HepG2 (cell line): ENCODE data around the gene C19orf44. TPM values are rescaled to one million over a fixed set of nuclear protein-coding genes. Genes with fewer than 3 reads are reported as not detected.

Experiments
- CEBPG ChIP-seq: IDR thresholded peaks from 2 replicates; pipeline ENCODE4 v1.6.1; 2016
- ELF4 ChIP-seq: sonication (generic); formaldehyde crosslinking; IDR thresholded peaks from 2 replicates; pipeline ENCODE4 v1.5.0; 2020; ENCODE audit warnings: missing genetic modification reagents, mild to moderate bottlenecking, moderate library complexity, borderline replicate concordance
- FOXO1 ChIP-seq: sonication (generic); formaldehyde crosslinking; IDR thresholded peaks from 2 replicates; pipeline ENCODE4 v1.4.0; 2020; ENCODE audit warnings: missing genetic modification reagents
- HOXA7 ChIP-seq: sonication (generic); formaldehyde crosslinking; IDR thresholded peaks from 2 replicates; pipeline ENCODE4 v1.8.1; 2022; ENCODE audit warnings: mild to moderate bottlenecking, missing genetic modification reagents, moderate library complexity
- MXI1 ChIP-seq: IDR thresholded peaks from 3 replicates; pipeline ENCODE4 v1.6.1; 2012; ENCODE audit warnings: low read depth, low read length, inconsistent platforms, borderline replicate concordance
- ONECUT2 ChIP-seq: sonication (generic); formaldehyde crosslinking; IDR thresholded peaks from 2 replicates; pipeline ENCODE4 v1.4.0; 2020; ENCODE audit warnings: missing genetic modification reagents
- SATB2 ChIP-seq: sonication (generic); formaldehyde crosslinking; IDR thresholded peaks from 2 replicates; pipeline ENCODE4 v1.5.0; 2020; ENCODE audit warnings: missing genetic modification reagents
- TBX2 ChIP-seq: sonication (generic); formaldehyde crosslinking; IDR thresholded peaks from 2 replicates; pipeline ENCODE4 v1.5.0; 2020; ENCODE audit warnings: missing genetic modification reagents, mild to moderate bottlenecking, borderline replicate concordance
- THAP11 ChIP-seq: IDR thresholded peaks from 2 replicates; pipeline ENCODE4 v1.6.1; 2016; ENCODE audit warnings: missing biosample characterization, missing genetic modification reagents
- TMF1 ChIP-seq: sonication (generic); formaldehyde crosslinking; IDR thresholded peaks from 2 replicates; pipeline ENCODE4 v1.8.1; 2022; ENCODE audit warnings: low read depth, missing genetic modification reagents
- U2AF1 ChIP-seq: fragments of 200-400 bp; formaldehyde crosslinking; optimal IDR thresholded peaks from 2 replicates; pipeline ENCODE3; 2017; ENCODE audit warnings: mild to moderate bottlenecking, low read depth, low read length
- ZHX2 ChIP-seq, 2 experiments: sonication (generic) in 1 of 2; formaldehyde crosslinking in 1 of 2; IDR thresholded peaks; 2 replicates each; pipeline versions ENCODE4 v1.6.1 to v1.9.0; 2014 to 2022; ENCODE audit warnings: antibody characterized with exemption in 1 of 2, borderline replicate concordance in 1 of 2, inconsistent platforms in 1 of 2, low read depth in 1 of 2, missing genetic modification reagents in 1 of 2
- ZXDC ChIP-seq: sonication (generic); formaldehyde crosslinking; IDR thresholded peaks from 2 replicates; pipeline ENCODE4 v1.5.0; 2020; ENCODE audit warnings: mild to moderate bottlenecking, missing genetic modification reagents
- polyA plus RNA-seq, 8 experiments: library from polyadenylated mRNA; depleted of rRNA in 3 of 8; stranded (reverse) in 7 of 8; unstranded in 1 of 8; fragments of >200 nt; fragmentation: Illumina TruSeq in 4 of 8; extraction: Trizol in 4 of 8; gene quantifications; 2 replicates each; pipeline versions ENCODE4 v1.2.1 to v1.2.3, GENCODE V29; 2011 to 2016; ENCODE audit warnings: low read depth in 4 of 8, missing spikeins in 1 of 8, mixed read lengths in 1 of 8; ENCODE audit not compliant: insufficient read depth in 1 of 8
- total RNA-seq, 5 experiments: library from RNA; depleted of rRNA; stranded (reverse); fragments of >200 nt; fragmentation: Illumina TruSeq; extraction: Trizol; gene quantifications; 2 replicates each; pipeline ENCODE4 v1.2.3, GENCODE V29; 2016; ENCODE audit warnings: low read depth in 1 of 5
- TF ChIP-seq, protein P1 (sequence below): sonication (generic); formaldehyde crosslinking; IDR thresholded peaks from 2 replicates; pipeline ENCODE4 v1.8.0; 2023; ENCODE audit warnings: mild to moderate bottlenecking, missing genetic modification reagents
- TF ChIP-seq, protein P2 (sequence below): sonication (generic); formaldehyde crosslinking; IDR thresholded peaks from 2 replicates; pipeline ENCODE4 v1.4.0; 2020; ENCODE audit warnings: missing genetic modification reagents, borderline replicate concordance

Gene C19orf44
- total and polyA plus RNA-seq, 2 of the 13 experiments (the other 11 are each of a cell fraction or from before 2014, with no cell fraction given) = 3.2 to 4.3 TPM

DNA sequence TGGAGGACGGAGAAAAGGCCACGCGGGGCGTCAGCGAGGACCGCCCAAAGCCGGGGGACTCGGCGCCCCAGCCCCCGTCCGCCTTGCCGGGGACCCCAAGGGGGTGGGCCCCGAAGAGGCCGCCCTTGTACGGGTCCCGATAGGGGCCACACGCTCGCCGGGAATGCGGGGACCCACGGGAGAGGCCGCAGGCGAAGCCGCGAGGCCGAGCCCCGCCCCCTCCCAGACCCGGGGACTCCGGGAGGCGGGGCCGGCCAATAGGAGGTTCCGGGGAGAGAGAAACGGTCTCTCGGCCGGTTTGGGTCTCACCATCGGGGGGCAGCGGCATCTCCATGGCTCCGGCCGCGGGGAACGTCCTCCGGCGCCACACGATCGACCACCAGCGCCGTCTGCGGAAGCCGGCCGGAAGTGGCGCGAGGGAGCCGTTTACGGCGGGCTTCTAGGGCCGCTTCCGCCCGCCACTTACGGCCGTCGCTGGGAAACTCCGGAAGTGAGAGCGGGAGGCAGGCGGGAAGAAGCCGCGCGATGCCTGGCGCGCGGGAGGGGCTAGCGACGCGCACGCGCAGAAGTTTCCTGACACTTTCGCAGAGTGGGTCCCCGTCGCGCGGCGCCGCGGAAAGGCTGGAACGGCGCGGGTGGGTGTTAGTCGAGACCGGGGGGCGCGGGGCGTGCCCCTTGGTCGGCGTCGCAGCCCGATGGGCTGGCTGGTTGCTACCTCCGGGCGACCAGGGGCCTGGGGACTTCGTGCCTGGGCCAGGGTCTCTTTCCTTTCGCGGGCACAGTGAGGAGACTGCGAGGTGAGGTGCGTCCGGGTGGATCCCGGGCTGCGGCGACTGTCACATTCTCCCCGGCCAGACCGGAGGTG is 46.1 kb downstream of the C19orf44 start, which contains the start of gene CHERP (continued):
- TF ChIP-seq MXI1 = peak; percentile 52; the same call in 1 of the 3 replicates
- TF ChIP-seq TBX2 = peak; percentile 75; the same call in 1 of the 2 replicates
- TF ChIP-seq HOXA7 (CRISPR knock-in tag) = no peak
- TF ChIP-seq CEBPG = no peak
- peak; percentile 60; the same call in 1 of the 2 replicates for TF ChIP-seq ZHX2 (IDR thresholded peaks at IDR 0.05; ENCODE audit: low read depth)
- TF ChIP-seq ZHX2 (CRISPR knock-in tag; IDR thresholded peaks at IDR 0.05; ENCODE audit: borderline replicate concordance) = no peak
- peak; percentile 65; the same call in 1 of the 2 replicates for TF ChIP-seq SATB2 (CRISPR knock-in tag)
- peak; percentile 81; the same call in 1 of the 2 replicates for TF ChIP-seq ELF4 (CRISPR knock-in tag)
- TF ChIP-seq, protein P1, sequence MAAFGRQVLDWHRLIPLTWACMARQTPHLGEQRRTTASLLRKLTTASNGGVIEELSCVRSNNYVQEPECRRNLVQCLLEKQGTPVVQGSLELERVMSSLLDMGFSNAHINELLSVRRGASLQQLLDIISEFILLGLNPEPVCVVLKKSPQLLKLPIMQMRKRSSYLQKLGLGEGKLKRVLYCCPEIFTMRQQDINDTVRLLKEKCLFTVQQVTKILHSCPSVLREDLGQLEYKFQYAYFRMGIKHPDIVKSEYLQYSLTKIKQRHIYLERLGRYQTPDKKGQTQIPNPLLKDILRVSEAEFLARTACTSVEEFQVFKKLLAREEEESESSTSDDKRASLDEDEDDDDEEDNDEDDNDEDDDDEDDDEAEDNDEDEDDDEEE = no peak
- TF ChIP-seq ONECUT2 = peak; percentile 77
- TF ChIP-seq FOXO1 (CRISPR knock-in tag) = peak; percentile 14; the same call in 1 of the 2 replicates
- TF ChIP-seq, protein P2, sequence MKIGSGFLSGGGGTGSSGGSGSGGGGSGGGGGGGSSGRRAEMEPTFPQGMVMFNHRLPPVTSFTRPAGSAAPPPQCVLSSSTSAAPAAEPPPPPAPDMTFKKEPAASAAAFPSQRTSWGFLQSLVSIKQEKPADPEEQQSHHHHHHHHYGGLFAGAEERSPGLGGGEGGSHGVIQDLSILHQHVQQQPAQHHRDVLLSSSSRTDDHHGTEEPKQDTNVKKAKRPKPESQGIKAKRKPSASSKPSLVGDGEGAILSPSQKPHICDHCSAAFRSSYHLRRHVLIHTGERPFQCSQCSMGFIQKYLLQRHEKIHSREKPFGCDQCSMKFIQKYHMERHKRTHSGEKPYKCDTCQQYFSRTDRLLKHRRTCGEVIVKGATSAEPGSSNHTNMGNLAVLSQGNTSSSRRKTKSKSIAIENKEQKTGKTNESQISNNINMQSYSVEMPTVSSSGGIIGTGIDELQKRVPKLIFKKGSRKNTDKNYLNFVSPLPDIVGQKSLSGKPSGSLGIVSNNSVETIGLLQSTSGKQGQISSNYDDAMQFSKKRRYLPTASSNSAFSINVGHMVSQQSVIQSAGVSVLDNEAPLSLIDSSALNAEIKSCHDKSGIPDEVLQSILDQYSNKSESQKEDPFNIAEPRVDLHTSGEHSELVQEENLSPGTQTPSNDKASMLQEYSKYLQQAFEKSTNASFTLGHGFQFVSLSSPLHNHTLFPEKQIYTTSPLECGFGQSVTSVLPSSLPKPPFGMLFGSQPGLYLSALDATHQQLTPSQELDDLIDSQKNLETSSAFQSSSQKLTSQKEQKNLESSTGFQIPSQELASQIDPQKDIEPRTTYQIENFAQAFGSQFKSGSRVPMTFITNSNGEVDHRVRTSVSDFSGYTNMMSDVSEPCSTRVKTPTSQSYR (CRISPR knock-in tag) = peak; percentile 27; the same call in 1 of the 2 replicates
- TF ChIP-seq TMF1 = peak; percentile 84
- peak; percentile 96 for TF ChIP-seq THAP11
- no peak for TF ChIP-seq U2AF1
- peak; percentile 42; the same call in 1 of the 2 replicates for TF ChIP-seq ZXDC
